PC-9 (cell line): Measurements from ENCODE around the gene CPNE4.

Source experiments
- EZH2 ChIP-seq: fragments of 200-600 bp; sonication (generic); IDR thresholded peaks from 2 replicates; pipeline ENCODE4 v1.8.0; 2017; ENCODE audit warnings: antibody characterized with exemption, low read depth
- TF ChIP-seq, protein P1 (sequence below): fragments of 200-600 bp; sonication (generic); conservative IDR thresholded peaks from 2 replicates; pipeline ENCODE4 v1.6.1; 2017; ENCODE audit warnings: mixed run types, antibody characterized with exemption, mild to moderate bottlenecking, moderate library complexity

DNA sequence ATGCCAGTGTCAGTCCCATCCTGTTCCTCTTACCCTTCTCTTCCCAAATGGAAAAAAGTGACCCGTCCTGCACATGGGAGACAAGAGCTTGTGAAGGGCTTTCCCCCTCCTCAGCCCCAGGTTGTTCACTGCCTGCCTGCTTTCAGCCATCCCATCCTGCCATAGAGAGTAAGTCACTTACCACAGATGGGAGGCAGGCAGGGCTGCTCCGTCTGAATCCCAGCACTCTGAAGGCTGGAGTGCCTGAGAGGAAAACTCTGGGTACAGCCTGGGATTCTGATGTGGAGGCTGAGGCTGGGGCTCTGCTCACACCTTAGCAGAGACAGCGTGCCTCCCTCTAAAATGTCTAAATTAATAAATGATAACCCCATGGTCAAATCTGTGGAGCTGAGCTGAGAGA lies 14.8 kb downstream of the CPNE4 start:
- no peak for TF ChIP-seq EZH2
- TF ChIP-seq, protein P1, sequence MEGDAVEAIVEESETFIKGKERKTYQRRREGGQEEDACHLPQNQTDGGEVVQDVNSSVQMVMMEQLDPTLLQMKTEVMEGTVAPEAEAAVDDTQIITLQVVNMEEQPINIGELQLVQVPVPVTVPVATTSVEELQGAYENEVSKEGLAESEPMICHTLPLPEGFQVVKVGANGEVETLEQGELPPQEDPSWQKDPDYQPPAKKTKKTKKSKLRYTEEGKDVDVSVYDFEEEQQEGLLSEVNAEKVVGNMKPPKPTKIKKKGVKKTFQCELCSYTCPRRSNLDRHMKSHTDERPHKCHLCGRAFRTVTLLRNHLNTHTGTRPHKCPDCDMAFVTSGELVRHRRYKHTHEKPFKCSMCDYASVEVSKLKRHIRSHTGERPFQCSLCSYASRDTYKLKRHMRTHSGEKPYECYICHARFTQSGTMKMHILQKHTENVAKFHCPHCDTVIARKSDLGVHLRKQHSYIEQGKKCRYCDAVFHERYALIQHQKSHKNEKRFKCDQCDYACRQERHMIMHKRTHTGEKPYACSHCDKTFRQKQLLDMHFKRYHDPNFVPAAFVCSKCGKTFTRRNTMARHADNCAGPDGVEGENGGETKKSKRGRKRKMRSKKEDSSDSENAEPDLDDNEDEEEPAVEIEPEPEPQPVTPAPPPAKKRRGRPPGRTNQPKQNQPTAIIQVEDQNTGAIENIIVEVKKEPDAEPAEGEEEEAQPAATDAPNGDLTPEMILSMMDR: no peak
